ENCODE results near the gene NPC1.

Gene NPC1

DNA sequence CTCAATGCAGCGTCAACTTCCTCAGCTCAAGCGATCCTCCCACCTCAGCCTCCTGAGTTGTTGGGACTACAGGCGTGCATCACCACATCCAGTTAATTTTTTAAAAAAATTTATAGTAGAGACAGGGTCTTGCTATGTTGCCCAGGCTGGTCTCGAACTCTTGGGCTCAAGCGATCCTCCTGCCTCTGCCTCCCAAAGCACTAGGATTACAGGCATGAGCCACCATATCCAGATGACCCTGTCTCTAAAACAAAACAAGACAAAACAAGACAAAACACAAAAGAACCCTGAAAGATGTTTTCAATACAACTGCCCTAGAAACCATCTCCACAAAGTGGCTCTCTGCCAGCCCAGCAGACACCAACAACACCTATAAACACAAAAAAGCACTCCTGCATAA is 45.0 kb upstream of the NPC1 start:
- TF ChIP-seq, protein P1, sequence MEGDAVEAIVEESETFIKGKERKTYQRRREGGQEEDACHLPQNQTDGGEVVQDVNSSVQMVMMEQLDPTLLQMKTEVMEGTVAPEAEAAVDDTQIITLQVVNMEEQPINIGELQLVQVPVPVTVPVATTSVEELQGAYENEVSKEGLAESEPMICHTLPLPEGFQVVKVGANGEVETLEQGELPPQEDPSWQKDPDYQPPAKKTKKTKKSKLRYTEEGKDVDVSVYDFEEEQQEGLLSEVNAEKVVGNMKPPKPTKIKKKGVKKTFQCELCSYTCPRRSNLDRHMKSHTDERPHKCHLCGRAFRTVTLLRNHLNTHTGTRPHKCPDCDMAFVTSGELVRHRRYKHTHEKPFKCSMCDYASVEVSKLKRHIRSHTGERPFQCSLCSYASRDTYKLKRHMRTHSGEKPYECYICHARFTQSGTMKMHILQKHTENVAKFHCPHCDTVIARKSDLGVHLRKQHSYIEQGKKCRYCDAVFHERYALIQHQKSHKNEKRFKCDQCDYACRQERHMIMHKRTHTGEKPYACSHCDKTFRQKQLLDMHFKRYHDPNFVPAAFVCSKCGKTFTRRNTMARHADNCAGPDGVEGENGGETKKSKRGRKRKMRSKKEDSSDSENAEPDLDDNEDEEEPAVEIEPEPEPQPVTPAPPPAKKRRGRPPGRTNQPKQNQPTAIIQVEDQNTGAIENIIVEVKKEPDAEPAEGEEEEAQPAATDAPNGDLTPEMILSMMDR (conservative IDR thresholded peaks at IDR 0.05; ENCODE audit: control insufficient read depth, insufficient read depth, low read depth, low read length) = no peak
- DNase-seq (ENCODE audit: low read depth) = no peak
- H3K4me3 ChIP-seq (ENCODE audit: control insufficient read depth, low read depth, low read length) = no peak overlapping the region

DNA sequence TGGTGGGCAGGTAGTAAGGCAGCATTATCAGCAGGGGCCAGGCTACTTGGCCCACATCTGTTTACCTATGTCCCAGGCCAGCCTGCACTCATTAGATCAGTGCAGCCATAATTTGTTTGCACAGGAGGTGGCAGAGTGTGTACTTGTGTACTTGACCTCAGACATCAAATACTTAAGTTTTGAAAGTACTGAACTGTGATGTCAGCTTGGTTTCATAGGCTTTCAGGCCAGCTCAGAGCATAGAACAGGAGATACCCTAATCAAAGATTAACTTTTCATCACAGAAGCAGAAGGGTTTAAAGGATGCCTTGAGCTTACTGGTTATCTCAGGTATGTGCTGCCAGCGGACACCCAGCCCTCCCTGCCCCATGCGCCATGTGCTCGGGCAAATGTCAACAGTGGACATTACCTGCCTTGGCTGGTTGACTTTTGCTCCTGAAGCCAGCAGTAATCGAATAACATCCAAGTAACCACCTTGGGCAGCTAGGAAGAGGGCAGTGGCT is 43.2 kb upstream of the NPC1 start:
- TF ChIP-seq, protein P1 (conservative IDR thresholded peaks at IDR 0.05; ENCODE audit: control insufficient read depth, insufficient read depth, low read depth, low read length) = no peak
- no peak overlapping the region for H3K4me3 ChIP-seq (ENCODE audit: control insufficient read depth, low read depth, low read length)
- DNase-seq (ENCODE audit: low read depth) = no peak

DNA sequence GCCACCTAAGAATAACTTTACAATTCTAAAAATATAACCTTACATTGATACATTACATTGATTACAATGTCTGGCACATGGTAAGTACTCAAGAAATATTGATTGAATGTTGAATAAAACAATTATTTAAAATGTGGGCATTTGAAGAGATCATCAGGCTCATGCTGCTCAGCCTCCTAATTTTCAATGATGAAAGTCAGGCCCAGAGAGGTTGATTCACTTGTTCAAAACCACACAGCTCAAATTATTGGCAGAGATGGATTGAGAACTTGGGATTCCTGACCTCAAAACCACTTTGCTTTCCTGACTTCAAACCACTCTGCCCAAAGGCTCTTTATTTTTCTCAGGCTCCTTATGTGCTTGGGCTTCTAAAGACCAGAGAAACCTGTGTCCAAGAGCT is 41.7 kb upstream of the NPC1 start:
- H3K4me3 ChIP-seq (ENCODE audit: control insufficient read depth, low read depth, low read length) = no peak overlapping the region
- DNase-seq (ENCODE audit: low read depth) = no peak
- TF ChIP-seq, protein P1 (conservative IDR thresholded peaks at IDR 0.05; ENCODE audit: control insufficient read depth, insufficient read depth, low read depth, low read length) = no peak

DNA sequence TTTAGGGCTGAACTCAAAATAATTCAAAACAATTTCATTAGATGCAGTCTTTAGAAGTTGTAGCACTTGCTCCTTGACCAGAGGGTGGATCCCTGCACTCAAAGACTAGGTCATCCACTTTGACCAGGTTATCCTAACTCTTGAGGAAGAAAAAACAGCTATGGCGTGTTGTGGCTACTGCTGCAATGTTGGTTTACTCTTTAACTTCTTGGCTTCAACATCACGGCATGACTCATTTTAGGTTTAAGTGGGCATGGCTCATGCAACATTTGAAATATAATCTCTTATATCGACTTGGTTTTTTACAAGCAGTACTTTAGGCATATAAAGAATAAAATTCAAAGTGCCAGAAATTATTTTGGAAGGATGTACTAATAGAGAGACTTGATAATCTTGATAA is 41.0 kb upstream of the NPC1 start:
- no peak overlapping the region for H3K4me3 ChIP-seq (ENCODE audit: control insufficient read depth, low read depth, low read length)
- DNase-seq (ENCODE audit: low read depth) = peak; percentile 90
- TF ChIP-seq, protein P1 (conservative IDR thresholded peaks at IDR 0.05; ENCODE audit: control insufficient read depth, insufficient read depth, low read depth, low read length) = no peak

DNA sequence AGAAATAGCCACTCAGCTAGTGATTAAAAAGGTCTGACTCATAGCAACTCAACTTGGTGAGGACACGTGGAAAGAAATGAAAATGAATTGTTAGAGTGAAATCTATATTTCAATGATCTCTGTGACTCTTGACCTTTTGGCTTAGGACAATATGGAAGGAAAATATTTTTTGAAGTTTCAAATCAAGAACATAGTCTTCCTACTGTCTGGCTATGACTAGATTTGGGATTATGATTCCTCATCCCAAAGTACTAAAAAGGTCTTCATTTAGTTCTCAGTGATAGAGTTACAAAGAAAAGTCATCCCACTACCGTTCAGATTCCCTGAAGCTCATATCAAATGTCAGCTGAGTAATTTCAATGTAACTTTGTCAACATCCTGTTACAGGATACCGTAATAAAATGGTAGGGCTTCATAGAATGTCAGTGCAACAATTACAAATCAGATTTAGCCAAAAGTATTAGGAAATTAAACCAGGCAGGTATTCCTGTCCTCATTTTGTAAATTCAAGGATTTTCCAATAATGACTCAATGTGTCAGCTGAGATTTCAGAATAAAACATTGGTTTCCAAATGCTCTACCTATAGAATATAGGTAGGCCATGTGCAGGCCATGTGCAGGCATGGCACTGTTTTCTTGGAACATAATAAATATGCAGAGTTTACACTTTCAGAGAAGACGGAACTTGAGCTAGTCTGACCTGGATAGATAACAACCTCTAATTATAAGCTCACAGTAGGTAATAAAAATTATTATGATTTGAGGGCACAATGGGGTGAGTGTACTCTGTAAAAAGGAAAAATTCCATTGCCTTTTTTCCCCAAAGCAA is 40.4 kb upstream of the NPC1 start:
- no peak overlapping the region for H3K4me3 ChIP-seq (ENCODE audit: control insufficient read depth, low read depth, low read length)
- TF ChIP-seq, protein P1 (conservative IDR thresholded peaks at IDR 0.05; ENCODE audit: control insufficient read depth, insufficient read depth, low read depth, low read length) = no peak
- DNase-seq (ENCODE audit: low read depth) = peak; percentile 72

DNA sequence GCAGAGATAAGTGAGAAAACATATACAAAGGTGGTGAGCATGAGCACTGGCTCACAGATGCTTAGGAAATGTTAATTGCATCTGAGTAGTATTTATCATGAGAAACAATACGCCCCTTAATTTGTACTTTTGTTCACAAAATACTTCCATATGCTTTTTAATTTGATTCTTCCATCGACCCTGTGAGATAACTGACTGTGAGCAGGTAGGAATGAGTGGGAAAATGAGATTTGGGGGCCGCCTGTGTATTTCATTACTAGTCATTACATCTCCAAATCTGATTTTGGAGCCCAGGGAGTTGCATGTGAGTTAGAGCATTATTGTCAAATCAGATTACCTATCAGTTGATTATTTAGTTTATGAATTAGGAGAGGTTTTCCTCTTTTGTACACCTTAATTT is 36.7 kb upstream of the NPC1 start:
- TF ChIP-seq, protein P1 (conservative IDR thresholded peaks at IDR 0.05; ENCODE audit: control insufficient read depth, insufficient read depth, low read depth, low read length) = no peak
- no peak overlapping the region for H3K4me3 ChIP-seq (ENCODE audit: control insufficient read depth, low read depth, low read length)
- DNase-seq (ENCODE audit: low read depth) = no peak

Measured in fibroblast of mammary gland (primary cell).